DMS 273 (cell line): ENCODE measurements around the gene MCHR2.

Experiments
- DNase-seq: peaks from one replicate; lab custom pipeline; 2025; ENCODE audit not compliant: unreplicated experiment; lab: John Stamatoyannopoulos, UW

Gene MCHR2

GRCh38 chr6:99905209-99906106, 88.6 kb downstream of the MCHR2 start:
- DNase-seq: peak; percentile 82

- DNase-seq: no peak
Observed at GRCh38 chr6:99901596-99902384, 92.2 kb downstream of the MCHR2 start.

GRCh38 chr6:99894815-99895214, 99.2 kb downstream of the MCHR2 start:
- no peak for DNase-seq

- no peak for DNase-seq
Observed at GRCh38 chr6:99887066-99887465, 107.0 kb downstream of the MCHR2 start.

GRCh38 chr6:99885051-99885450, 109.0 kb downstream of the MCHR2 start:
- no peak for DNase-seq

- DNase-seq: no peak
Observed at GRCh38 chr6:99882128-99882702, 111.8 kb downstream of the MCHR2 start.

- peak; percentile 42 for DNase-seq
Observed at GRCh38 chr6:99879431-99879830, 114.6 kb downstream of the MCHR2 start.

- no peak for DNase-seq
Observed at GRCh38 chr6:99875068-99875467, 119.0 kb downstream of the MCHR2 start.

- no peak for DNase-seq
Observed at GRCh38 chr6:99873084-99873483, 120.9 kb downstream of the MCHR2 start.

- no peak for DNase-seq
Observed at GRCh38 chr6:99871641-99872040, 122.4 kb downstream of the MCHR2 start.
